ENCODE results near the gene ZNF750. TPM values are rescaled to one million over a fixed set of nuclear protein-coding genes. Genes with fewer than 3 reads are reported as not detected.

ZNF750 gene
- total RNA-seq, 4 donors from 2014 or later: 202 to 426 (median 294) TPM

DNA sequence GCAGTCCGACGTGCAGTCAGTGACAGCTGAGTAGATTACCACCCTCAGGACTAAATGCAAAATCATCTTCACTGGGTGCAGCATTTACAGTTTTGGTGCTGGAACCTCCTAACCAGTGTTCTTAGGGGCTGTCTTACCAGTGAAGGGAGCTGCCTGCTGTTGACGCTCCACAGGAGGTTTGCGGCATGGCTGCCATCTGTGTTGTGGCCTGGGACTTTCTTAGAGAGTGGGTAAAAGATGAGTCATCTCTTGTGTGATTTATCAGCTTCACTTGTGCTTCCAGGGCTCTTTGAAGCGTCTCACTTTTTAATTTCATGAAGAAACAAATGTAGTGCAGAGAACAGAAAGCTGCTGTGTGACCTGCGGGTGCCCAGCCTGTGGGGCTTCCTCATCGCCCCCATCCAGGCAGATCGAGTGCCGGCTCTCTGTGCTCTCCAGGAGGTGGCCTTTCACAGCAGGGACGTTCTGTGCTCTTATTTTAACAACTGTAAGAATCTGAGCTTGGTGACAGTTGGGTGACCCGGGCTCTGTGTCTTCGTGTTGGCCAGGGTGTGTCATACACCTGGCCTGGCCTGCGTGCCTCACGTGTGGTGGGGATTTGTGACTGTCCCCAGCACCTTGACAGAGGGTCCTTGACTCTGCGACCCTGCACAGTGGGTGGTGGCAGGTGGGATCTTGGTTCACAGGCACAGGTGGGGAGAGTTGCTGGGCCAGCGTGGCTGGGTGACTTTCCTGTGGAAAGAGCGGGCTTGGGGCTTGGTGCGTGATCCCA, 24.3 kb upstream of the ZNF750 start:
- TF ChIP-seq POLR2A (IDR thresholded peaks at IDR 0.05): no peak
- TF ChIP-seq, protein P1, sequence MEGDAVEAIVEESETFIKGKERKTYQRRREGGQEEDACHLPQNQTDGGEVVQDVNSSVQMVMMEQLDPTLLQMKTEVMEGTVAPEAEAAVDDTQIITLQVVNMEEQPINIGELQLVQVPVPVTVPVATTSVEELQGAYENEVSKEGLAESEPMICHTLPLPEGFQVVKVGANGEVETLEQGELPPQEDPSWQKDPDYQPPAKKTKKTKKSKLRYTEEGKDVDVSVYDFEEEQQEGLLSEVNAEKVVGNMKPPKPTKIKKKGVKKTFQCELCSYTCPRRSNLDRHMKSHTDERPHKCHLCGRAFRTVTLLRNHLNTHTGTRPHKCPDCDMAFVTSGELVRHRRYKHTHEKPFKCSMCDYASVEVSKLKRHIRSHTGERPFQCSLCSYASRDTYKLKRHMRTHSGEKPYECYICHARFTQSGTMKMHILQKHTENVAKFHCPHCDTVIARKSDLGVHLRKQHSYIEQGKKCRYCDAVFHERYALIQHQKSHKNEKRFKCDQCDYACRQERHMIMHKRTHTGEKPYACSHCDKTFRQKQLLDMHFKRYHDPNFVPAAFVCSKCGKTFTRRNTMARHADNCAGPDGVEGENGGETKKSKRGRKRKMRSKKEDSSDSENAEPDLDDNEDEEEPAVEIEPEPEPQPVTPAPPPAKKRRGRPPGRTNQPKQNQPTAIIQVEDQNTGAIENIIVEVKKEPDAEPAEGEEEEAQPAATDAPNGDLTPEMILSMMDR (IDR thresholded peaks at IDR 0.05): no peak

GRCh38 chr17:82863383-82863940, 23.6 kb upstream of the ZNF750 start:
- H3K4me3 ChIP-seq (ENCODE audit: low read depth, poor library complexity, severe bottlenecking): no peak overlapping the region
- no peak for DNase-seq (ENCODE audit: low spot score in 2 of 2)
- intact Hi-C loops (cut with DNase I; ENCODE audit: low total_unique reads): no loop called here
- 80 to 84% methylated on average over 11 of the region's 11 CpGs for WGBS, 2 donors
- TF ChIP-seq POLR2A (IDR thresholded peaks at IDR 0.05): no peak
- TF ChIP-seq, protein P1 (IDR thresholded peaks at IDR 0.05): no peak

More for the DNA sequence above, 24.3 kb upstream of the ZNF750 start:
- 55 to 63% methylated on average over 17 to 18 of the region's 18 CpGs for WGBS, 2 donors
- no peak overlapping the region for H3K4me3 ChIP-seq (ENCODE audit: low read depth, poor library complexity, severe bottlenecking)
- intact Hi-C loops (cut with DNase I; ENCODE audit: low total_unique reads): no loop called here
- DNase-seq (ENCODE audit: low spot score in 2 of 2): no peak

DNA sequence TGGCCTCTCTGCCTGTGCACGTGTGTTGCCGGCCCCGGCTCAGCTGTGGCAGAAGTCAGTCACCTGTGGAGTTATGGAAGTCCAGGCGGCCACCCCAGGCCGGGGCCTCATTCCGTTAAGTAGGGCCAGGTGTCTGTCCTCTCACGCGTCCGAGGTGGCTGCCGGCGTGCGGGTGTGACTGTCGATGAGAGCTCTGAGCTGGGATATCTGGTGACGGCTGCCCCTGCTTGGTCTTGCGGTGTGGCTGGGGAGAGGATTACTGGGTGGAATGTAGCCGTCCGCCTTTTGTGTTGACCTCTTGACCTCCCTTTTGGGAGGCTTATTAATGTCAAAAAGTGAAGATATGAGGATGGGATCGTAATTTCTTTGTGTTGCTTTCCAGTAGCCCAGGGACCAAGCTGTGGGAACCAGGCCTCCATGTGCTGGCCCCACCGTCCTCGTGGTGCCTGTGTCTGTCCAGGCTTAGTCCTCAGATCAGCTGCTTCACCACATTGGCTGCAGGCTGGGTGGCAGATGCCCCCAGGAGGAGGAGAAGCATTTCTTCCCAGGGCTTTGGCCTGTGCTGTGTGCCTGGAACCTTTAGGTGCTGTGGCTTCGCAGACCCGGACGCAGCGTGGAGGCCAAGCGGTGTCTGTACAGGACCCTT, 23.0 kb upstream of the ZNF750 start:
- no peak overlapping the region for H3K4me3 ChIP-seq (ENCODE audit: low read depth, poor library complexity, severe bottlenecking)
- WGBS, 2 donors: 90 to 94% methylated on average over 25 of the region's 25 CpGs
- intact Hi-C loops (cut with DNase I; ENCODE audit: low total_unique reads): no loop called here
- TF ChIP-seq POLR2A (IDR thresholded peaks at IDR 0.05): no peak
- TF ChIP-seq, protein P1 (IDR thresholded peaks at IDR 0.05): no peak
- no peak for DNase-seq (ENCODE audit: low spot score in 2 of 2)

GRCh38 chr17:82862191-82862590, 22.4 kb upstream of the ZNF750 start:
- DNase-seq (ENCODE audit: low spot score in 2 of 2): no peak
- H3K4me3 ChIP-seq (ENCODE audit: low read depth, poor library complexity, severe bottlenecking): no peak overlapping the region
- TF ChIP-seq POLR2A (IDR thresholded peaks at IDR 0.05): no peak
- TF ChIP-seq, protein P1 (IDR thresholded peaks at IDR 0.05): no peak
- 94 to 96% methylated on average over 8 of the region's 8 CpGs for WGBS, 2 donors
- intact Hi-C loops (cut with DNase I; ENCODE audit: low total_unique reads): no loop called here

- 96 to 97% methylated on average over 12 of the region's 12 CpGs for WGBS, 2 donors
- no peak for TF ChIP-seq POLR2A (IDR thresholded peaks at IDR 0.05)
- TF ChIP-seq, protein P1 (IDR thresholded peaks at IDR 0.05): no peak
- intact Hi-C loops (cut with DNase I; ENCODE audit: low total_unique reads): no loop called here
- no peak overlapping the region for H3K4me3 ChIP-seq (ENCODE audit: low read depth, poor library complexity, severe bottlenecking)
- no peak for DNase-seq (ENCODE audit: low spot score in 2 of 2)
These were observed 21.6 kb upstream of the ZNF750 start for GRCh38 chr17:82861393-82861775.

Data from lower leg skin (tissue), 4 donors.